ENCODE data around the gene HHIPL1. TPM values are rescaled to one million over a fixed set of nuclear protein-coding genes. Genes with fewer than 3 reads are reported as not detected.
A peak's percentile ranks its signal among the peaks of the same experiment; 100 is the strongest.

Gene HHIPL1
- total RNA-seq, 1 donor from 2014 or later = 0.32 TPM

DNA sequence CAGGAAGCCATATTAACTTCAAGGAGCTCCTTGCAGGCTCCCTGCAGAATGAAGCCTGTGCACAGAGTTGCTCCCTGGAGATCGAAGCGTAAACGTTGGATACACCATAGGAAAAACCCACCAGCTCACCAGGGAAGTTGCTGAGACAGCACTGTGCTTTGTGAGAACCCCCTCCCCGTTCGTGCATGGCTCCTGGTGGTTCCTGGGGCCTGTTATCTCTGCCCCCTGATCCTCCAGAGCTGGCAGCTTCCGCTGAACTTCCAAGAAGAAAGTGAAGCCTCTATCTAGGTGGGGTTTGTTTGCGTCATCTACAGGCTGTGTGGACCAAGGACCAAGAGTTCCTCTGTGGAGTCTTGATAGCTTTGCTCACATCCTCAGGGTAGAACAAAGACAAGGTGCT is 38.6 kb upstream of the HHIPL1 start:
- Histone ChIP-seq H3K9me3 (ENCODE audit: low read depth) (no peaks in the 10 kb centered on the region), H3K4me1 (peaks cover 36% of the 10 kb centered on the region), H3F3A (ENCODE audit: low read depth) (peaks cover 42% of the 10 kb centered on the region), H3K79me2 (ENCODE audit: low read depth) (peaks cover 24% of the 10 kb centered on the region), H3K4me2 (no peak overlapping the region), H2AFZ (replicated peaks) (no peak overlapping the region), H3K9ac (no peak overlapping the region), H3K4me3 (no peak overlapping the region), H3K27me3 (peaks cover 21% of the 10 kb centered on the region), H3K36me3 (no peaks in the 10 kb centered on the region), H4K20me1 (ENCODE audit: low read depth) (peaks cover 21% of the 10 kb centered on the region), H3K27ac (no peak overlapping the region)
- Mint-ChIP-seq H3K4me3 (peak overlapping the region; percentile 91), H3K27ac (peak overlapping the region; percentile 89), H3K9me3 (no peaks in the 10 kb centered on the region), H3K4me1 (peaks cover 40% of the 10 kb centered on the region), H3K27me3 (ENCODE audit: insufficient read depth, low read depth) (peaks cover 3% of the 10 kb centered on the region), H3K36me3 (no peaks in the 10 kb centered on the region)
- no peak for DNase-seq (ENCODE audit: low spot score)
- TF ChIP-seq EZH2 (IDR thresholded peaks at IDR 0.05) (no peak), EZH2phosphoT487 (IDR thresholded peaks at IDR 0.05) (no peak)
- TF ChIP-seq, protein P1, sequence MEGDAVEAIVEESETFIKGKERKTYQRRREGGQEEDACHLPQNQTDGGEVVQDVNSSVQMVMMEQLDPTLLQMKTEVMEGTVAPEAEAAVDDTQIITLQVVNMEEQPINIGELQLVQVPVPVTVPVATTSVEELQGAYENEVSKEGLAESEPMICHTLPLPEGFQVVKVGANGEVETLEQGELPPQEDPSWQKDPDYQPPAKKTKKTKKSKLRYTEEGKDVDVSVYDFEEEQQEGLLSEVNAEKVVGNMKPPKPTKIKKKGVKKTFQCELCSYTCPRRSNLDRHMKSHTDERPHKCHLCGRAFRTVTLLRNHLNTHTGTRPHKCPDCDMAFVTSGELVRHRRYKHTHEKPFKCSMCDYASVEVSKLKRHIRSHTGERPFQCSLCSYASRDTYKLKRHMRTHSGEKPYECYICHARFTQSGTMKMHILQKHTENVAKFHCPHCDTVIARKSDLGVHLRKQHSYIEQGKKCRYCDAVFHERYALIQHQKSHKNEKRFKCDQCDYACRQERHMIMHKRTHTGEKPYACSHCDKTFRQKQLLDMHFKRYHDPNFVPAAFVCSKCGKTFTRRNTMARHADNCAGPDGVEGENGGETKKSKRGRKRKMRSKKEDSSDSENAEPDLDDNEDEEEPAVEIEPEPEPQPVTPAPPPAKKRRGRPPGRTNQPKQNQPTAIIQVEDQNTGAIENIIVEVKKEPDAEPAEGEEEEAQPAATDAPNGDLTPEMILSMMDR (IDR thresholded peaks at IDR 0.05) = no peak

DNA sequence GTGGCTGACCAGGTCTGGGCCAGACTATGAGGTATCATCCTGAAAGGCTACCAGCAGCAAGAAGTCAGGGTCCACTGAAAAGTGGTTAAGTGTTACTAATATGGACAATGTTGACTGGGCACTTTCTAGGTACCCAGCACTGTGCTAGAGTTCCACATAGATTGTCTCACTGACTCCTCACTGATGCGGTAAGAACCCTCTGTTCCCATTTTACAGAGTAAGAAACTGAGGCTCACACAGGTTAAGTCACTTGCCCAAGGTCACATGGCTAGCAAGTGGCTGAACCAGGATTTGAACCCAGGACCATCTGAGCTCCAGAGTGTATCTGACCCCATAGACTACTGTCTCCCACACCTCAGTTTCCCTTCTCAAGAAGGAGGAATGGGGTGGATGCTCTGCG is 36.3 kb upstream of the HHIPL1 start:
- H3K4me3 ChIP-seq = no peak overlapping the region
- H3K27ac ChIP-seq = no peak overlapping the region
- no peak for TF ChIP-seq EZH2 (IDR thresholded peaks at IDR 0.05)
- TF ChIP-seq, protein P1 (IDR thresholded peaks at IDR 0.05) = no peak
- TF ChIP-seq EZH2phosphoT487 (IDR thresholded peaks at IDR 0.05) = no peak
- no peak for DNase-seq (ENCODE audit: low spot score)
- no peaks in the 10 kb centered on the region for H3K36me3 ChIP-seq
- H3K79me2 ChIP-seq (ENCODE audit: low read depth) = peaks cover 1% of the 10 kb centered on the region
- Mint-ChIP-seq H3K27me3 (ENCODE audit: insufficient read depth, low read depth) (no peaks in the 10 kb centered on the region), H3K4me1 (peaks cover 41% of the 10 kb centered on the region), H3K9me3 (no peaks in the 10 kb centered on the region), H3K4me3 (no peak overlapping the region), H3K36me3 (no peaks in the 10 kb centered on the region), H3K27ac (no peak overlapping the region)
- H3K4me1 ChIP-seq = peaks cover 27% of the 10 kb centered on the region
- peaks cover 33% of the 10 kb centered on the region for H3F3A ChIP-seq (ENCODE audit: low read depth)
- no peaks in the 10 kb centered on the region for H3K9me3 ChIP-seq (ENCODE audit: low read depth)
- peaks cover under 1% of the 10 kb centered on the region for H4K20me1 ChIP-seq (ENCODE audit: low read depth)
- peaks cover 2% of the 10 kb centered on the region for H3K27me3 ChIP-seq
- H3K4me2 ChIP-seq = no peak overlapping the region
- H2AFZ ChIP-seq (replicated peaks) = no peak overlapping the region
- H3K9ac ChIP-seq = no peak overlapping the region

DNA sequence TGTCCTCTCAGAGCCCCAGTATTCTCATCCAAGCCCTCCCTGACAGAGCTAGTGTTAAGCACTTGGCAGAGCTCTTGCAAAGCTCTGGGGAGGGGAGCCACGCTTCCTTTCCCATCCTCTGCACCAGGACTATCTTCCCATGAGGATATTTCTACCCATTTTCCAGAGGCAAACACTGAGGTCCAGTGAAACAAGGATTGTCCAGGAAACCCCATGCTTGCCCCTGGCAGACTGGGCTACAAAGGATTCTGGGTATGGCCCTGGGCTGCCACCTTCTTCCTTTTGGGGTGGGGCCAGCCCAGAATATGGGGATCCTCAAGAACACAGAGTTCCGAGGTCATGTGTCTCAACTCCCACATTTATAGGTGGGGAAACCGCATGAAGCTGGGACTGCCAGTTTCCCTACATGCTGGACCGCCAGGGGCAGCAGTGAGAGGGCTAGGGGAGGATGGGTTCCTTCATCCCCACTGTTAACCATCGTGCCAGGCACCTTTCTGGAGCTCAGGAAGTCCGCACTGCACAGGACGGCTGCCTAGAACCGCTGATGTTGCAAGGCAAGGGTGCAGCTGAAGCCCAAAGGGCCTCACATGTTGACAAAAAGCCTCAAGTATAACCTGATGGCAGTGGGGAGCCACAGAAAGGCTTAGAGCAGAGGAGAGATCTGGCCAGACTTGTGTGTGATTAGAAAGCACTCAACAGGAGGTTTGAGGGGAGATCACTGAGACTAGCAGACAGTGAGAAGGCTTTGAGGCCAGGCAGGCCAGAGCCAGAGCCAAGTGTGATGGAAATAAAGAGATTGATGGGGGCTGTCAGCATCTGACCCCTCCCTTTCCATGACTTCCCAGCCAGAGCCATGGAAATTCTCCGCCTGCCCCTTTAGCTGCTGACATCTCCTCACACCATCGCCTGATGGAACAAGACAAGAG is 35.4 kb upstream of the HHIPL1 start:
- no peak overlapping the region for H2AFZ ChIP-seq (replicated peaks)
- H3K9me3 Mint-ChIP-seq = no peaks in the 10 kb centered on the region
- no peak overlapping the region for H3K27ac ChIP-seq
- H3K4me1 ChIP-seq = peaks cover 29% of the 10 kb centered on the region
- DNase-seq (ENCODE audit: low spot score) = no peak
- no peaks in the 10 kb centered on the region for H3K9me3 ChIP-seq (ENCODE audit: low read depth)
- H3K27me3 ChIP-seq = no peaks in the 10 kb centered on the region
- peak overlapping the region; percentile 62 for H3K27ac Mint-ChIP-seq
- H3K36me3 Mint-ChIP-seq = no peaks in the 10 kb centered on the region
- H3K4me3 ChIP-seq = no peak overlapping the region
- peaks cover 41% of the 10 kb centered on the region for H3K4me1 Mint-ChIP-seq
- H3K4me3 Mint-ChIP-seq = no peak overlapping the region
- no peak overlapping the region for H3K4me2 ChIP-seq
- H4K20me1 ChIP-seq (ENCODE audit: low read depth) = no peaks in the 10 kb centered on the region
- no peak overlapping the region for H3K9ac ChIP-seq
- no peaks in the 10 kb centered on the region for H3K27me3 Mint-ChIP-seq (ENCODE audit: insufficient read depth, low read depth)
- H3K36me3 ChIP-seq = no peaks in the 10 kb centered on the region
- no peaks in the 10 kb centered on the region for H3K79me2 ChIP-seq (ENCODE audit: low read depth)
- H3F3A ChIP-seq (ENCODE audit: low read depth) = peaks cover 31% of the 10 kb centered on the region
- TF ChIP-seq, protein P1 (IDR thresholded peaks at IDR 0.05) = no peak
- TF ChIP-seq EZH2phosphoT487 (IDR thresholded peaks at IDR 0.05) = no peak
- no peak for TF ChIP-seq EZH2 (IDR thresholded peaks at IDR 0.05)
